IPS-NIHi11 (cell line): ENCODE measurements around the gene BPIFB1.
A peak's percentile ranks its signal among the peaks of the same experiment; 100 is the strongest.

ENCODE experiments used
- DNase-seq: peaks from one replicate; pipeline ENCODE4 v3.0.0; 2012; ENCODE audit warnings: mixed read lengths, low spot score

BPIFB1 gene

DNA sequence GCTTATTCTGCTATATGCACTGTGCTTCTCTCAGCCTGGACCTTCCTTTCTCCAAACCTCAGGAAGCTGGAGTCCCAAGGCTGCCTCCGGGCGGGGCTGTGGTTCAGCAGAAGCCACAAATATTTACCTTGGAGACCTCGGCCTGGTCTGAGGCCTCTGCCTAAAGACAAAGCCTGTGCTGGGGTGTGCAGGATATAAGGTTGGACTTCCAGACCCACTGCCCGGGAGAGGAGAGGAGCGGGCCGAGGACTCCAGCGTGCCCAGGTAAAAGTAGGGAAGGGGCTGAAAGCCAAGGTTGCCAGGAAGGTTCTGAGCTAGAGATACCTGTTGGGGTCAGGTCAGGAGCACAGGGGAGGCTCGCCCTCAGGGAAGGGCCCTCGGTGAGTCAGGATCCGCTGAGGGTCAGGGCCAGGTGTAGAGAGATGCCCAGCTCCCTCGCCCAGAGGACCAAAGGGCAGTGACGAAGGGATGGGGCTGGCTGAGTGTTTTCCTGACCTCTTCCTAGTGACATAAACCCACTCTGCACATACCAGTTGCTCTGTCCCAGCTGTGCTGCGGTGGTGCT is at the start of gene BPIFB1:
BPIFB1 (plus strand) TSS at position 224 of the 565 bp plus-strand sequence. CDS start 2,860 bp downstream, outside the sequence.
- no peak for DNase-seq

DNA sequence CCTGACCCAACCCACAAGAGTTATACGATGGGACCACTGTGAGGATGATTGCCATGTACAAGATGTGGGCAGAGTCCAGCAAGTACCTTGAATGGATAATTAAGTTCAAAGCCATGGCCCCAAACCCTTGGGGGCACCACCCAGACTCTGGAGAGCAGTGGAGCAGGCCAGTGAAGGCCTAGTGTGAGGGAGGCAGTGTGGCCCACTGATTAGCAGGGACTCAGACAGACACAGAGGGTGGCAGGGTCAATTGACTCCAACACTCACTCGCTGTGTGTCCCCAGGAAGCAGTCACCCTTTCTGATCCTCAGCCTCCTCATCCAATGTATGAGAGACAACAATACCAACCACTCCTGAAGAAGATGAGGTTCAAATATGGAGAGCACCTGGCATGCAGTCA is 49.0 kb upstream of the BPIFB1 start:
- DNase-seq = no peak

DNA sequence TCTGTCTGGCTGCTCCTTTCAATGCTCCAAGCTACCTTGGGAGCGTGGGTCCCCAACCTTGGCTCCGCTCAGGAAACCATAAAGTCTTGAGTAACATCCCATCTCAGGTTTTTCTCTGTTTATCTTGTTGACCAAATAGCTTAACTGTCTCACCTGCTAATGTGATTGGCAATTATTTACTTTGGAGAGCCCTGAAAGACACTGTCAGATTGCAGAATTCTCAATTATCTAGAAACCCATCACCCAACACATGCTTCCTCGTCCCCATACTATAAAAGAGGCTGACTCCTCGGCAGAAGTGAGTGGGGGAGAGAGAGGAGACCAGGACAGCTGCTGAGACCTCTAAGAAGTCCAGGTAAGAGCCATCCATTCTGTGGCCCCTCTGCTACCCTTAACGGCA is 47.3 kb upstream of the BPIFB1 start, which contains the start of gene BPIFA1:
BPIFA1 (plus strand) TSS at position 301 of the 400 bp plus-strand sequence. CDS start 1,716 bp downstream, outside the sequence.
- no peak for DNase-seq

DNA sequence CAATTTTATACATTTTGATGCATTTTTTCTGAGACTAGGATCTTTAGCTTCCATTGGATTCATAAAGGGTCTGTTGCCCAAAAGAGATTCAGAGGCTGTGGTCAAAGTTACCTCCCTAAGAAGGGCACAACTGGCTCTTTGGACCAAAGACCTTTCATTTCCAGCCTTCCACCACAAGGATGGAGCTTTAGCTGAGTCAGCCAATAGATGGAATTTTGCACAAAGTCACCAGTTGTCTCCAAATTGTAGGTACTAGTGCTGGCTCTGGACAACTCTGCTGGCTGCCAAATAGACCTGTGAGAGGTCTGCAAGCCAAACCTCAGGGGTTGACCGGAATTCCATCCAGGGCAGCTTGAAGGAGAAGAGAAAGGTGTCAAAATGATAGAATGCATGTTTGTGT is 46.7 kb upstream of the BPIFB1 start:
- no peak for DNase-seq

GRCh38 chr20:33237989-33238388 is 45.0 kb upstream of the BPIFB1 start:
- no peak for DNase-seq

- DNase-seq = no peak
Observed at GRCh38 chr20:33239418-33239817, 43.6 kb upstream of the BPIFB1 start.

DNA sequence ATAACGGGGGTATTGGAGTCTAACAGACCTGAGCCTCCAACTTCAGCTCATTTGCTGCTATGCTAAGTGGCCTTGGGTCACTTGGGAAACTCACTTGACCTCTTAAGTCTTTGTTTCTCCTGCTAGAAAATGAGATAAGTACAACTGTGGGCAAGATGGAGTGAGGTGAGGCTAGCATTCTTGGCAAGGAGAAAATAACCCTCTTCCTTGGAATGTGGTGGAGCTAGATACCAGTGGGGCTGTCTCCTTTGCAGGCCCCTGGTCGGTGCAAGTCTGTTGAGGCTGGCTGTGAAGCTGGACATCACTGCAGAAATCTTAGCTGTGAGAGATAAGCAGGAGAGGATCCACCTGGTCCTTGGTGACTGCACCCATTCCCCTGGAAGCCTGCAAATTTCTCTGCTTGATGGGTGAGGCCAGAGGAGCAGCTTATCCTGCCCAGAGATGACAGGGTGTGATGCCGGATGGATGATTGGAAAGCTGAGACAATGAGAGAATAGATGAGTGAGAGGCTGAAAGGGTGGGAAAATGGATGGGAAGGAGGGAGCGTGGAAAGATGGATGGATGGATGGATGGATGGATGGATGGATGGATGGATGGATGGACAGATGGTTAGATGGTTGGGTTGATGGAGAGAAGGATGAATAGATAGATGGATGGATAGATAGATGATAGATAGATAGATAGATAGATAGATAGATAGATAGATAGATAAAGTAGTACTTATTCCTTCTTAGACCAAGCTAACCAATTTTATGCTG is 42.9 kb upstream of the BPIFB1 start:
- no peak for DNase-seq

- DNase-seq = no peak
Observed at GRCh38 chr20:33240923-33241322, 42.1 kb upstream of the BPIFB1 start.

DNA sequence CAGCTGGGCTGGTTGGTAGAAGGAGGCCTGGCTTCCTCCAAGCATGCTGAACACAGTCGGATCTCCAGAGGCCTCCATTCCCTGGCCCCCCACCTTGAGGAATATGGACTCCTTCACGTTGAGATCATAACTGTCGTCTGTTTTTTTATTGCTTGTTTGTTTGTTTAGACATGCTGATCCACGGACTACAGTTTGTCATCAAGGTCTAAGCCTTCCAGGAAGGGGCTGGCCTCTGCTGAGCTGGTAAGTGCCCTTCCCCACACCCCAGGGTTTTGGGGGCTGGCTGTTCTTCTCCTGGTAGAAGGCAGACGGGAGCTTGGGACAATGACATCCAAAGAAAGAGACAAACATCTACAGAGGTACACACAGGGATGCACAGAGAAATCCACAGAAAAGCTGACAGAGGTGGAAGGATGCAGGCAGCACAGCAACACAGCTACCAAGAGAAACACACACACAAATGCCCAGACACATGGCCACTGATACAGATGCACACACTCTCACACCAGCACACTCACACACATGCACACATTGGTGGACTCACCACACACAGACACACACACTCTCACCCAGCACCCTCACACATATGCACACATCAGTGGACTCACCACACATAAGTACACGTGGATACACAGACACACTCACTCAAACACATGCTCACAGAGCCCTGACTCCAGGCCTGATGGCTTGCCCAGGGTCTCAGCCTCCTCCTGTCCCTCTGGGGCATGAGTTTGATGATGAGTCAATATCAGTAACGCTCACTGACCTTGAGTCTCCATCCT is 40.5 kb upstream of the BPIFB1 start:
- DNase-seq = no peak

DNA sequence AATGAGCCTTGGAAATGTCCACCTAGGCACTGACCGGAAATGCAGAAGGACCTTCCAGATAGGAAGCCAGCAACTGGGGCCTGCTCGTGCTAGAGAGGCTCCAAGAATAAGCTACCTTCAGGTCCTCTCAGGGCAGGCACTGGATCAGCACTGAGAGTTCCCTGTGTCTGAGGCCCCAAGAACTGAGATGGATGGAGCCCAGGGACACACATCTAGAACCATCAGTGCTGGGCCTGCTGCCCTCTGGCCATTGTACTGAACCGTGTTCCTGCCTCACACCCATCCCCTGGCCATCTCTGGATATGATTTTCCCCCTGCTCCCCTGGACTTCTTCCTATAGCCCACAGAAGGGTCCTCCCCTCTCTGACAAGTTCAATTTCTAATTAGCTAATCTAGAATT is 36.9 kb upstream of the BPIFB1 start:
- no peak for DNase-seq

GRCh38 chr20:33249456-33249855 is 33.6 kb upstream of the BPIFB1 start:
- DNase-seq = no peak

- DNase-seq = no peak
Observed at GRCh38 chr20:33250666-33251065, 32.3 kb upstream of the BPIFB1 start.

- no peak for DNase-seq
Observed at GRCh38 chr20:33251496-33251895, 31.5 kb upstream of the BPIFB1 start.

DNA sequence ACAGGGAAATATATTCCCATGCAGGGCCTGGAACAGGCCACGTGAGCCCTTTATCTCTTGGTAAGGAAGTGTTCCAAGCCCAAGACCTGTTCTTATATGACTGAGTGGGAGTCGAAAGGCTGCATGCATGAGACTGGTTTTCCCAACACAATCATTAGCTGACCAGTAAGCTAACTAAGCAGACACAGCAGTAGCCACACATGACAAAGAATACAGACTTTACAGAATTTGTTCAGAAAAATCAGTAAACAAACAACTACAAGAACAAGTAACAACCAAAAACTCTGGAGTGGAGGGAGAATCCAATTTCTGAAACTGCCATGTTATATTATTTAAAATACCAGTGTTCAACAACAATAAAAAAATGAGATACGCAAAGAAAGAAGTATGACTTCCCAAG is 30.6 kb upstream of the BPIFB1 start:
- DNase-seq = no peak

DNA sequence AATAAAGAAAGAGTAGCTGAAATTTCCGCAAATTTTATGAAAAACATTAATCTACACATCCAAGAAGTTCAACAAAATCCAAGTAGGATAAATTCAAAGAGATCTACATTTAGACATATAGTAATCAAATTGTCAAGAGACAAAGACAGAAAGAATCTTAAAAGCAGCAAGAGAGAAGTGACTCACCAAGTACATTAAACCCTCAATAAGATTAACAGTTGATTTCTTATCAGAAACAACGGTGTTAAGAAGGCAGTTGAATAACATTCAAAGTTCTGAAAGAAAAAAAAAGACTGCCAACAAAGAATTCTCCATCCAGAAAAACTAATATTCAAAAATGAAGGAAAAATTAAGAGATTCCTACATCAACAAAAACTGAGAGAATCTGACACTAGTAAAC is 28.0 kb upstream of the BPIFB1 start:
- no peak for DNase-seq

GRCh38 chr20:33257237-33257636 is 25.8 kb upstream of the BPIFB1 start:
- DNase-seq = no peak

DNA sequence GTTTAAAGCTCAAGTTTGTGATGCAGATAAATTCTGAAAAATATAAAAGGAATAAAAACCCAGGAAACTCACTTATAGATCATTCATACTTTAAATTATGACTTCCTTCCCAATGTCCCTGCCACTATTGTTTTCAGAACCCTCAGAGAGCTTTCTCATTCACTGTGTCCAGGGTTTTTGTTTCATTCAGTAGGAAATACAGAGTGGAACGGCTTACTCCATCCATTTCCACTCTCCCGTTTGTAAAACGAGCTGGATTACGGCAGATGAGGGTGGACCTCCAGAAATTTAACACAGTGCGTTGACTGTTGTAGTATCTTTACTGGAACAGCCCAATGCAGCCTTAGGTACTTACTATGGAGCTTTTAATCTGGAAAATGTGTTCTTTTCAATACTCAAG is 23.6 kb upstream of the BPIFB1 start:
- DNase-seq = no peak

- no peak for DNase-seq
Observed at GRCh38 chr20:33261465-33261864, 21.5 kb upstream of the BPIFB1 start.

GRCh38 chr20:33262658-33263065 is 20.4 kb upstream of the BPIFB1 start:
- DNase-seq = peak; percentile 71

DNA sequence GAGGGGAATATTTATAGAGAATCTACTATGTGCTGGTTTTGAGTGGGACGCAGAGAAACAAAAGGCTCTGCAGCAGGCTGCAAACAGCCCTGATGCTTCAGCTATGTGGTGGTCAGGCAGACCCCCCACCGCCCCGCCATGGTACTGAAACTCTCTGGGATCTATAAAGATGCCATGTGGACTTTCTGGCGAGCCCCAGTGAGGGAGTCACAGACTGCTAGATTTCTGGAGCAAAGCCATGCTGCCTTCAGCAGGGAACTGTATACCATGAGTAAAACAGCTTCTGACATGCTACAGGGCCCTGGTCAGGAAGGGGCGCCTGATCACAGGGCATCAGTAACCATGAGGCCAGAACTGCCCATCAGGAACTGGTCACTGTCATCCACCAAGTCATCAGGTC is 19.2 kb upstream of the BPIFB1 start:
- DNase-seq = no peak

- DNase-seq = no peak
Observed at GRCh38 chr20:33267701-33268100, 15.3 kb upstream of the BPIFB1 start.

- DNase-seq = no peak
Observed at GRCh38 chr20:33272155-33272873, 10.7 kb upstream of the BPIFB1 start.
